ENCODE data around the gene NFKBIB.

DNA sequence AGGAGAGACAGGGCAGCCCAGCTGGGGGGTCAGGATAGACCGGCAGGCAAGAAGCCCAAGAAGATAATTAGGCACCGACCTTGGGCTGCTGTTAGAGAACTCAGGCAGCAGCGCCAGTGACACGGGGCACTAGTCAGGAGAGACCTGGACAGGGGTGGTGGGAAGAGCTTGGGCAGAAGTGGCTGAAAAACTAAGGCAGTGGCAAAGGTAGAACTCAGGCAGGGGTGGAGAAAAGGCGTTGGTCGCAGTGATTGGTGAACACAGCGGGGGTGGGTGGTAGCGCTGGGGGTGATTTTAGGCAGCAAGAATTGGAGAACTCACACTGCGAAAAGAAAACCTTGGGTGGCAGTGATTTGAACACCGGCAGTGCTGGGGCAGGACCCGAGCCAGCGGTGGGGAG lies 7.9 kb downstream of the NFKBIB start:
- TF ChIP-seq, protein P1, sequence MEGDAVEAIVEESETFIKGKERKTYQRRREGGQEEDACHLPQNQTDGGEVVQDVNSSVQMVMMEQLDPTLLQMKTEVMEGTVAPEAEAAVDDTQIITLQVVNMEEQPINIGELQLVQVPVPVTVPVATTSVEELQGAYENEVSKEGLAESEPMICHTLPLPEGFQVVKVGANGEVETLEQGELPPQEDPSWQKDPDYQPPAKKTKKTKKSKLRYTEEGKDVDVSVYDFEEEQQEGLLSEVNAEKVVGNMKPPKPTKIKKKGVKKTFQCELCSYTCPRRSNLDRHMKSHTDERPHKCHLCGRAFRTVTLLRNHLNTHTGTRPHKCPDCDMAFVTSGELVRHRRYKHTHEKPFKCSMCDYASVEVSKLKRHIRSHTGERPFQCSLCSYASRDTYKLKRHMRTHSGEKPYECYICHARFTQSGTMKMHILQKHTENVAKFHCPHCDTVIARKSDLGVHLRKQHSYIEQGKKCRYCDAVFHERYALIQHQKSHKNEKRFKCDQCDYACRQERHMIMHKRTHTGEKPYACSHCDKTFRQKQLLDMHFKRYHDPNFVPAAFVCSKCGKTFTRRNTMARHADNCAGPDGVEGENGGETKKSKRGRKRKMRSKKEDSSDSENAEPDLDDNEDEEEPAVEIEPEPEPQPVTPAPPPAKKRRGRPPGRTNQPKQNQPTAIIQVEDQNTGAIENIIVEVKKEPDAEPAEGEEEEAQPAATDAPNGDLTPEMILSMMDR (IDR thresholded peaks at IDR 0.05) = no peak
- no peak for TF ChIP-seq FOSL2 (IDR thresholded peaks at IDR 0.05)
- TF ChIP-seq FOSL2 (CRISPR knock-in tag; IDR thresholded peaks at IDR 0.05) = no peak
- TF ChIP-seq, protein P2, sequence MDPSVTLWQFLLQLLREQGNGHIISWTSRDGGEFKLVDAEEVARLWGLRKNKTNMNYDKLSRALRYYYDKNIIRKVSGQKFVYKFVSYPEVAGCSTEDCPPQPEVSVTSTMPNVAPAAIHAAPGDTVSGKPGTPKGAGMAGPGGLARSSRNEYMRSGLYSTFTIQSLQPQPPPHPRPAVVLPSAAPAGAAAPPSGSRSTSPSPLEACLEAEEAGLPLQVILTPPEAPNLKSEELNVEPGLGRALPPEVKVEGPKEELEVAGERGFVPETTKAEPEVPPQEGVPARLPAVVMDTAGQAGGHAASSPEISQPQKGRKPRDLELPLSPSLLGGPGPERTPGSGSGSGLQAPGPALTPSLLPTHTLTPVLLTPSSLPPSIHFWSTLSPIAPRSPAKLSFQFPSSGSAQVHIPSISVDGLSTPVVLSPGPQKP (IDR thresholded peaks at IDR 0.05; ENCODE audit: low read depth, low read length) = no peak

All from A549 (cell line).